K562 (cell line): ENCODE data around the gene NACA. TPM values are rescaled to one million over a fixed set of nuclear protein-coding genes. Genes with fewer than 3 reads are reported as not detected.

Experiments used
- CAMTA2 ChIP-seq: fragments of 250-450 bp; sonication (Bioruptor Pico); conservative IDR thresholded peaks from 2 replicates; pipeline ENCODE4 v1.5.1; 2022
- CBFA2T3 ChIP-seq: fragments of 450-650 bp; IDR thresholded peaks from 2 replicates; pipeline ENCODE4 v1.6.1; 2017
- ERF ChIP-seq: fragments of 450-650 bp; formaldehyde crosslinking; IDR thresholded peaks from 2 replicates; pipeline ENCODE4 v1.4.0; 2020; ENCODE audit warnings: mild to moderate bottlenecking, mixed read lengths
- FOXJ3 ChIP-seq: sonication (generic); formaldehyde crosslinking; IDR thresholded peaks from 2 replicates; pipeline ENCODE4 v1.4.0; 2020; ENCODE audit warnings: mild to moderate bottlenecking, missing genetic modification reagents
- GABPB2 ChIP-seq: fragments of 250-450 bp; sonication (Bioruptor Pico); conservative IDR thresholded peaks from 2 replicates; pipeline ENCODE4 v1.5.1; 2021; ENCODE audit warnings: mild to moderate bottlenecking
- GTF3C2 ChIP-seq: IDR thresholded peaks from 3 replicates; pipeline ENCODE4 v1.6.1; 2011; ENCODE audit warnings: borderline replicate concordance, mild to moderate bottlenecking, moderate library complexity; ENCODE audit not compliant: insufficient read length; ENCODE audit errors: extremely low read depth
- HDAC3 ChIP-seq: fragments of 450-650 bp; IDR thresholded peaks from 2 replicates; pipeline ENCODE4 v1.6.1; 2018; ENCODE audit warnings: borderline replicate concordance, mild to moderate bottlenecking, moderate library complexity; ENCODE audit not compliant: partially characterized antibody
- PHTF2 ChIP-seq: fragments of 250-450 bp; sonication (Bioruptor Pico); IDR thresholded peaks from 2 replicates; pipeline ENCODE4 v1.5.0; 2021; ENCODE audit warnings: mild to moderate bottlenecking
- SIX5 ChIP-seq, 2 experiments: IDR thresholded peaks; 2 replicates each; pipeline ENCODE4 v1.6.1; 2011; ENCODE audit warnings: low read length in 2 of 2, borderline replicate concordance in 1 of 2, low read depth in 1 of 2, mild to moderate bottlenecking in 1 of 2, moderate library complexity in 1 of 2; ENCODE audit not compliant: insufficient read depth in 1 of 2
- SMAD2 ChIP-seq: fragments of 150-350 bp; IDR thresholded peaks from 2 replicates; pipeline ENCODE4 v1.6.1; 2014; ENCODE audit warnings: low read depth, mild to moderate bottlenecking, low read length
- SMARCA5 ChIP-seq: fragments of 450-650 bp; IDR thresholded peaks from 2 replicates; pipeline ENCODE4 v1.6.1; 2016
- TARDBP ChIP-seq: fragments of 450-650 bp; IDR thresholded peaks from 2 replicates; pipeline ENCODE4 v1.6.1; 2016
- ZBTB17 ChIP-seq: fragments of 450-650 bp; formaldehyde crosslinking; IDR thresholded peaks from 2 replicates; pipeline ENCODE4 v1.4.0; 2020; ENCODE audit warnings: mild to moderate bottlenecking
- polyA plus RNA-seq, 8 experiments: library from polyadenylated mRNA; depleted of rRNA in 4 of 8; stranded (reverse) in 5 of 8; unstranded in 3 of 8; fragments of >200 nt; fragmentation: Nextera tagmentation in 2 of 8; fragmentation: Illumina TruSeq in 1 of 8; extraction: Ambion mirVana in 2 of 8; extraction: Trizol in 1 of 8; gene quantifications; 2 replicates each; pipeline versions ENCODE4 v1.2.1 to v1.2.3, GENCODE V29; 2011 to 2014; ENCODE audit warnings: inconsistent platforms in 1 of 8, missing spikeins in 1 of 8
- total RNA-seq, 7 experiments: library from RNA; depleted of rRNA in 6 of 7; stranded (reverse); fragments of >200 nt in 6 of 7; fragmentation: Illumina TruSeq in 2 of 7; extraction: Trizol in 2 of 7; gene quantifications; 2 replicates each; pipeline versions ENCODE4 v1.2.1 to v1.2.3, GENCODE V29; 2011 to 2021; ENCODE audit warnings: low replicate concordance in 1 of 7
- TF ChIP-seq, protein P1 (sequence below), 2 experiments: fragments of 450-650 bp; IDR thresholded peaks; 2 replicates each; pipeline ENCODE4 v1.6.1; 2016; ENCODE audit warnings: mild to moderate bottlenecking in 2 of 2, borderline replicate concordance in 1 of 2, low read depth in 1 of 2, moderate library complexity in 1 of 2
- TF ChIP-seq, protein P2 (sequence below): fragments of 250-450 bp; sonication (Bioruptor Pico); IDR thresholded peaks from 2 replicates; pipeline ENCODE4 v1.9.0; 2021; ENCODE audit warnings: mild to moderate bottlenecking, inconsistent platforms

Gene NACA
- total and polyA plus RNA-seq, 9 of the 15 experiments (the other 6 are each of a cell fraction or from before 2014, with no cell fraction given), result 1,030 to 2,416 (median 1,645) TPM

- TF ChIP-seq, protein P1, sequence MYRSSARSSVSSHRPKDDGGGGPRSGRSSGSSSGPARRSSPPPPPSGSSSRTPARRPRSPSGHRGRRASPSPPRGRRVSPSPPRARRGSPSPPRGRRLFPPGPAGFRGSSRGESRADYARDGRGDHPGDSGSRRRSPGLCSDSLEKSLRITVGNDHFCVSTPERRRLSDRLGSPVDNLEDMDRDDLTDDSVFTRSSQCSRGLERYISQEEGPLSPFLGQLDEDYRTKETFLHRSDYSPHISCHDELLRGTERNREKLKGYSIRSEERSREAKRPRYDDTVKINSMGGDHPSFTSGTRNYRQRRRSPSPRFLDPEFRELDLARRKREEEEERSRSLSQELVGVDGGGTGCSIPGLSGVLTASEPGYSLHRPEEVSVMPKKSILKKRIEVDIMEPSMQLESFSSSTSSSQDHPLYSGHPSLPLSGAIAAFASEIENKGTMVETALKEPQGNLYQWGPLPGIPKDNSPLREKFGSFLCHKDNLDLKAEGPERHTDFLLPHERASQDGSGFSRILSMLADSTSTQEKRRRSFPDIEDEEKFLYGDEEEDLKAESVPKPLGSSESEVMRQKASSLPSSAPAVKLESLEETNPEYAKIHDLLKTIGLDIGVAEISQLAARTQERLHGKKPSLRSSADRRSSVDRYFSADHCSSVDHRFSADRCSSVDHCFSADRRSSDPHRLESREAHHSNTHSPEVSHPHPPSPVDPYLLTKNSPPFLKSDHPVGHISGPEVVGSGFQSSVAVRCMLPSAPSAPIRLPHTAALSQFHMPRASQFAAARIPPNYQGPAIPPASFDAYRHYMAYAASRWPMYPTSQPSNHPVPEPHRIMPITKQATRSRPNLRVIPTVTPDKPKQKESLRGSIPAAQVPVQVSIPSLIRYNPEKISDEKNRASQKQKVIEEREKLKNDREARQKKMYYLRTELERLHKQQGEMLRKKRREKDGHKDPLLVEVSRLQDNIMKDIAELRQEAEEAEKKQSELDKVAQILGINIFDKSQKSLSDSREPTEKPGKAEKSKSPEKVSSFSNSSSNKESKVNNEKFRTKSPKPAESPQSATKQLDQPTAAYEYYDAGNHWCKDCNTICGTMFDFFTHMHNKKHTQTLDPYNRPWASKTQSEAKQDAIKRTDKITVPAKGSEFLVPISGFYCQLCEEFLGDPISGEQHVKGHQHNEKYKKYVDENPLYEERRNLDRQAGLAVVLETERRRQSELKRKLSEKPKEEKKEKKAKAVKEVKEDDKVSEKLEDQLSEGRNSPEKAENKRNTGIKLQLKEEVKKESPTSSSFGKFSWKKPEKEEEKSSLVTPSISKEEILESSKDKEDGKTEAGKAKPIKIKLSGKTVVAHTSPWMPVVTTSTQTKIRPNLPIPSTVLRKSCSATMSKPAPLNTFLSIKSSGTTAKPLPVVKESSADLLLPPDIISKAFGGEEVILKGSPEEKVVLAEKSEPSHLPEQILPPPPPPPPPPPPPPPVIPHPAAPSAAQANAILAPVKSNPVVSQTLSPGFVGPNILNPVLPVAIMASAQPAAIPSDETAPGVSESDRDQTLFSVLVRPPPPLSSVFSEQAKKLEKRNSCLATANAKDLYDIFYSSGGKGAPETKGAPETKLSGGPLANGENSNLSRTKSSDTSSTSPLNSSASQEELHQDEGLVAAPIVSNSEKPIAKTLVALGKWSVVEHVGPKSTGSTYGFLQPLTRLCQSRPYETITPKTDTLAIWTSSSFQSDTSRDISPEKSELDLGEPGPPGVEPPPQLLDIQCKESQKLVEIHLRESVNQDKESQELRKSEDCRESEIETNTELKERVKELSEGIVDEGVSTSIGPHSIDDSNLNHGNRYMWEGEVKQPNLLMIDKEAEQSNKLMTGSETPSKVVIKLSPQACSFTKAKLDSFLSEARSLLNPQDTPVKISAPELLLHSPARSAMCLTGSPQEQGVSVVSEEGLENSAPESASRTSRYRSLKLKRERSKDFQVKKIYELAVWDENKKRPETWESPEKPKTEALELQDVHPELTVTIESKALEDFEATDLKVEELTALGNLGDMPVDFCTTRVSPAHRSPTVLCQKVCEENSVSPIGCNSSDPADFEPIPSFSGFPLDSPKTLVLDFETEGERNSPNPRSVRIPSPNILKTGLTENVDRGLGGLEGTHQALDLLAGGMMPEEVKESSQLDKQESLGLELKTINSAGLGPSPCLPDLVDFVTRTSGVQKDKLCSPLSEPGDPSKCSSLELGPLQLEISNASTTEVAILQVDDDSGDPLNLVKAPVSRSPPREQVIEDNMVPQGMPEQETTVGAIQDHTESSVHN (IDR thresholded peaks at IDR 0.05; ENCODE audit: borderline replicate concordance in 1 of 2, low read depth in 1 of 2), result peak in 1 of 2 experiments; percentile 58; a peak in 1 of 4 replicates
- no peak for TF ChIP-seq TARDBP
- TF ChIP-seq, protein P2, sequence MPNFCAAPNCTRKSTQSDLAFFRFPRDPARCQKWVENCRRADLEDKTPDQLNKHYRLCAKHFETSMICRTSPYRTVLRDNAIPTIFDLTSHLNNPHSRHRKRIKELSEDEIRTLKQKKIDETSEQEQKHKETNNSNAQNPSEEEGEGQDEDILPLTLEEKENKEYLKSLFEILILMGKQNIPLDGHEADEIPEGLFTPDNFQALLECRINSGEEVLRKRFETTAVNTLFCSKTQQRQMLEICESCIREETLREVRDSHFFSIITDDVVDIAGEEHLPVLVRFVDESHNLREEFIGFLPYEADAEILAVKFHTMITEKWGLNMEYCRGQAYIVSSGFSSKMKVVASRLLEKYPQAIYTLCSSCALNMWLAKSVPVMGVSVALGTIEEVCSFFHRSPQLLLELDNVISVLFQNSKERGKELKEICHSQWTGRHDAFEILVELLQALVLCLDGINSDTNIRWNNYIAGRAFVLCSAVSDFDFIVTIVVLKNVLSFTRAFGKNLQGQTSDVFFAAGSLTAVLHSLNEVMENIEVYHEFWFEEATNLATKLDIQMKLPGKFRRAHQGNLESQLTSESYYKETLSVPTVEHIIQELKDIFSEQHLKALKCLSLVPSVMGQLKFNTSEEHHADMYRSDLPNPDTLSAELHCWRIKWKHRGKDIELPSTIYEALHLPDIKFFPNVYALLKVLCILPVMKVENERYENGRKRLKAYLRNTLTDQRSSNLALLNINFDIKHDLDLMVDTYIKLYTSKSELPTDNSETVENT (CRISPR knock-in tag), result no peak
- peak in 1 of 2 experiments; percentile 40; a peak in 1 of 4 replicates for TF ChIP-seq SIX5 (IDR thresholded peaks at IDR 0.05; ENCODE audit: borderline replicate concordance in 1 of 2, insufficient read depth in 1 of 2, low read depth in 1 of 2, low read length in 2 of 2)
- no peak for TF ChIP-seq FOXJ3 (CRISPR knock-in tag)
- no peak for TF ChIP-seq GTF3C2
- TF ChIP-seq GABPB2 (CRISPR knock-in tag), result no peak
- no peak for TF ChIP-seq CAMTA2 (CRISPR knock-in tag)
- peak; percentile 53; the same call in 1 of the 2 replicates for TF ChIP-seq SMARCA5
- no peak for TF ChIP-seq ERF
- TF ChIP-seq HDAC3, result peak; percentile 54
- TF ChIP-seq PHTF2 (CRISPR knock-in tag), result no peak
- no peak for TF ChIP-seq SMAD2
- no peak; the same call in 1 of the 2 replicates for TF ChIP-seq ZBTB17 (CRISPR knock-in tag)
- TF ChIP-seq CBFA2T3, result no peak
Observed at GRCh38 chr12:56688129-56688845, 36.8 kb downstream of the NACA start, which contains the start of gene PTGES3 (continued).
